HEK293 (cell line): Measurements from ENCODE around the gene EPN1.

ENCODE experiments used
- EGR2 ChIP-seq: fragments of 450-650 bp; formaldehyde crosslinking; IDR thresholded peaks from 2 replicates; pipeline ENCODE4 v1.5.1; 2016; ENCODE audit warnings: low read depth, missing biosample characterization, missing genetic modification characterization
- GFI1B ChIP-seq: fragments of 450-650 bp; formaldehyde crosslinking; IDR thresholded peaks from 2 replicates; pipeline ENCODE4 v1.5.1; 2016; ENCODE audit warnings: missing biosample characterization, missing genetic modification characterization
- PATZ1 ChIP-seq: fragments of 450-650 bp; formaldehyde crosslinking; IDR thresholded peaks from 2 replicates; pipeline ENCODE4 v1.5.1; 2016; ENCODE audit warnings: missing biosample characterization, missing genetic modification characterization
- REPIN1 ChIP-seq: fragments of 450-650 bp; formaldehyde crosslinking; IDR thresholded peaks from 2 replicates; pipeline ENCODE4 v1.5.1; 2017; ENCODE audit warnings: missing biosample characterization, missing genetic modification characterization, low read depth
- SCRT2 ChIP-seq: fragments of 450-650 bp; formaldehyde crosslinking; IDR thresholded peaks from 2 replicates; pipeline ENCODE4 v1.5.1; 2016; ENCODE audit warnings: missing biosample characterization, missing genetic modification characterization
- SETDB1 ChIP-seq: IDR thresholded peaks from one replicate; pipeline ENCODE4 v1.6.1; 2017; ENCODE audit warnings: mild to moderate bottlenecking, low read length, moderate library complexity, mixed read lengths; ENCODE audit not compliant: insufficient read length
- SP3 ChIP-seq: fragments of 450-650 bp; formaldehyde crosslinking; IDR thresholded peaks from 2 replicates; pipeline ENCODE4 v1.5.1; 2016; ENCODE audit warnings: missing biosample characterization, missing genetic modification characterization
- YY1 ChIP-seq: fragments of 450-650 bp; formaldehyde crosslinking; IDR thresholded peaks from 2 replicates; pipeline ENCODE4 v1.5.1; 2018; ENCODE audit warnings: missing biosample characterization, missing genetic modification characterization
- ZBTB17 ChIP-seq: fragments of 450-650 bp; formaldehyde crosslinking; IDR thresholded peaks from 2 replicates; pipeline ENCODE4 v1.5.1; 2016; ENCODE audit warnings: missing biosample characterization, missing genetic modification characterization
- ZBTB20 ChIP-seq: fragments of 450-650 bp; formaldehyde crosslinking; IDR thresholded peaks from 2 replicates; pipeline ENCODE4 v1.5.1; 2016; ENCODE audit warnings: missing biosample characterization, missing genetic modification characterization
- ZBTB48 ChIP-seq: fragments of 450-650 bp; formaldehyde crosslinking; IDR thresholded peaks from 2 replicates; pipeline ENCODE4 v1.5.1; 2016; ENCODE audit warnings: missing biosample characterization, missing genetic modification characterization
- ZIC2 ChIP-seq: fragments of 450-650 bp; formaldehyde crosslinking; IDR thresholded peaks from 2 replicates; pipeline ENCODE4 v1.5.1; 2016; ENCODE audit warnings: missing biosample characterization, missing genetic modification characterization
- ZNF121 ChIP-seq: fragments of 450-650 bp; formaldehyde crosslinking; IDR thresholded peaks from 2 replicates; pipeline ENCODE4 v1.5.1; 2016; ENCODE audit warnings: missing biosample characterization, missing genetic modification characterization
- ZNF157 ChIP-seq: fragments of 450-650 bp; formaldehyde crosslinking; IDR thresholded peaks from 2 replicates; pipeline ENCODE4 v1.5.1; 2016; ENCODE audit warnings: missing biosample characterization, missing genetic modification characterization
- ZNF175 ChIP-seq: fragments of 450-650 bp; formaldehyde crosslinking; IDR thresholded peaks from 2 replicates; pipeline ENCODE4 v1.5.1; 2016; ENCODE audit warnings: missing biosample characterization, missing genetic modification characterization
- ZNF19 ChIP-seq: fragments of 450-650 bp; formaldehyde crosslinking; IDR thresholded peaks from 2 replicates; pipeline ENCODE4; 2016; ENCODE audit warnings: missing biosample characterization, missing genetic modification characterization, low read depth
- ZNF214 ChIP-seq: fragments of 450-650 bp; formaldehyde crosslinking; IDR thresholded peaks from 2 replicates; pipeline ENCODE4 v1.5.1; 2017; ENCODE audit warnings: missing biosample characterization, mild to moderate bottlenecking, missing genetic modification characterization, borderline replicate concordance
- ZNF26 ChIP-seq: fragments of 450-650 bp; formaldehyde crosslinking; IDR thresholded peaks from 2 replicates; pipeline ENCODE4 v1.5.1; 2016; ENCODE audit warnings: missing biosample characterization, missing genetic modification characterization
- ZNF37A ChIP-seq: fragments of 450-650 bp; IDR thresholded peaks from 2 replicates; pipeline ENCODE4 v1.5.1; 2018; ENCODE audit warnings: missing biosample characterization, missing genetic modification characterization
- ZNF449 ChIP-seq: fragments of 450-650 bp; formaldehyde crosslinking; IDR thresholded peaks from 2 replicates; pipeline ENCODE4 v1.5.1; 2017; ENCODE audit warnings: missing biosample characterization, mild to moderate bottlenecking, missing genetic modification characterization, moderate library complexity
- ZNF473 ChIP-seq: fragments of 450-650 bp; formaldehyde crosslinking; IDR thresholded peaks from 2 replicates; pipeline ENCODE4 v1.5.1; 2017; ENCODE audit warnings: missing biosample characterization, missing genetic modification characterization
- ZNF514 ChIP-seq: fragments of 450-650 bp; formaldehyde crosslinking; IDR thresholded peaks from 2 replicates; pipeline ENCODE4 v1.5.1; 2016; ENCODE audit warnings: missing biosample characterization, missing genetic modification characterization
- ZNF548 ChIP-seq: fragments of 450-650 bp; formaldehyde crosslinking; IDR thresholded peaks from 2 replicates; pipeline ENCODE4 v1.5.1; 2016; ENCODE audit warnings: missing biosample characterization, missing genetic modification characterization
- ZNF621 ChIP-seq: fragments of 450-650 bp; formaldehyde crosslinking; IDR thresholded peaks from 2 replicates; pipeline ENCODE4 v1.5.1; 2017; ENCODE audit warnings: missing biosample characterization, missing genetic modification characterization
- ZNF670 ChIP-seq: fragments of 450-650 bp; formaldehyde crosslinking; IDR thresholded peaks from 2 replicates; pipeline ENCODE4 v1.5.1; 2016; ENCODE audit warnings: missing biosample characterization, missing genetic modification characterization, low read depth
- ZNF747 ChIP-seq: fragments of 450-650 bp; formaldehyde crosslinking; IDR thresholded peaks from 2 replicates; pipeline ENCODE4 v1.5.1; 2016; ENCODE audit warnings: missing biosample characterization, missing genetic modification characterization
- TF ChIP-seq, protein P1 (sequence below): fragments of 450-650 bp; formaldehyde crosslinking; IDR thresholded peaks from 2 replicates; pipeline ENCODE4 v1.5.1; 2016; ENCODE audit warnings: missing biosample characterization, missing genetic modification characterization
- TF ChIP-seq, protein P2 (sequence below): fragments of 450-650 bp; formaldehyde crosslinking; IDR thresholded peaks from 2 replicates; pipeline ENCODE4 v1.5.1; 2016; ENCODE audit warnings: missing biosample characterization, missing genetic modification characterization
- TF ChIP-seq, protein P3 (sequence below): fragments of 450-650 bp; formaldehyde crosslinking; IDR thresholded peaks from 2 replicates; pipeline ENCODE4 v1.5.1; 2017; ENCODE audit warnings: missing biosample characterization, missing genetic modification characterization

EPN1 gene

DNA sequence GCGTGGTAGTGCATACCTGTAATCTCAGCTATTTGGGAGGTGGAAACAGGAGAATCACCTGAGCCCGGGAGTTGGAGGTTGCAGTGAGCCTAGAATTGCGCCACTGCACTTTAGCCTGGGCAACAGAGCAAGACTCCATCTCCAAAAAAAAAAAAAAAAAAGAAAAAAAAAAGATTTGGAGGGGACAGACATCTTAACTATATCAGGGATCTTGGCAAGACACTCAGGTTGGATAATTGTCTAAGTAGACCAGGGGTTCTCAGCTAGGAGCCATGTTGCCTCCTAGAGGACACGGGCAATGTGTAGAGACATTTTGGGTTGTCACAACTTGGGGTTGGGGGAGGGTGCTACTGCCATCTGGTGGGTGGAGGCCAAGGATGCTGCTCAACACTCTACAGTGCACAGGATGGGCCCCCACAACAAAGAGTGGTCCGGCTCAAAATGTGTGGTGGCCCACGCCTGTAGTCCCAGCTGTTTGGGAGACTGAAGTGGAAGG is 36.1 kb upstream of the EPN1 start (continued):
- TF ChIP-seq ZNF121 (peak; percentile 73; the same call in 1 of the 2 replicates), ZNF548 (tag by site-specific recombination) (no peak), ZNF514 (tag by site-specific recombination) (no peak), ZNF449 (tag by site-specific recombination) (no peak), ZNF157 (tag by site-specific recombination) (no peak), REPIN1 (tag by site-specific recombination) (no peak), YY1 (peak; percentile 53; the same call in 1 of the 2 replicates), ZNF26 (tag by site-specific recombination) (no peak), SP3 (tag by site-specific recombination) (0 out of 2 replicates have a peak, but pooled peaks have one; percentile 22), PATZ1 (tag by site-specific recombination) (peak; percentile 57), ZBTB48 (tag by site-specific recombination) (peak; percentile 46; the same call in 1 of the 2 replicates), SCRT2 (no peak), ZNF37A (tag by site-specific recombination) (no peak), ZNF175 (tag by site-specific recombination) (no peak), ZNF19 (tag by site-specific recombination) (no peak), SETDB1 (no peak), ZNF473 (tag by site-specific recombination) (no peak), ZIC2 (tag by site-specific recombination) (no peak), ZNF747 (tag by site-specific recombination) (no peak), ZBTB17 (tag by site-specific recombination) (peak; percentile 38), ZNF670 (tag by site-specific recombination) (no peak), ZNF214 (tag by site-specific recombination) (no peak), ZNF621 (no peak), ZBTB20 (tag by site-specific recombination) (peak; percentile 73; the same call in 1 of the 2 replicates), GFI1B (no peak), EGR2 (tag by site-specific recombination) (peak; percentile 43; the same call in 1 of the 2 replicates)
- TF ChIP-seq, protein P1, sequence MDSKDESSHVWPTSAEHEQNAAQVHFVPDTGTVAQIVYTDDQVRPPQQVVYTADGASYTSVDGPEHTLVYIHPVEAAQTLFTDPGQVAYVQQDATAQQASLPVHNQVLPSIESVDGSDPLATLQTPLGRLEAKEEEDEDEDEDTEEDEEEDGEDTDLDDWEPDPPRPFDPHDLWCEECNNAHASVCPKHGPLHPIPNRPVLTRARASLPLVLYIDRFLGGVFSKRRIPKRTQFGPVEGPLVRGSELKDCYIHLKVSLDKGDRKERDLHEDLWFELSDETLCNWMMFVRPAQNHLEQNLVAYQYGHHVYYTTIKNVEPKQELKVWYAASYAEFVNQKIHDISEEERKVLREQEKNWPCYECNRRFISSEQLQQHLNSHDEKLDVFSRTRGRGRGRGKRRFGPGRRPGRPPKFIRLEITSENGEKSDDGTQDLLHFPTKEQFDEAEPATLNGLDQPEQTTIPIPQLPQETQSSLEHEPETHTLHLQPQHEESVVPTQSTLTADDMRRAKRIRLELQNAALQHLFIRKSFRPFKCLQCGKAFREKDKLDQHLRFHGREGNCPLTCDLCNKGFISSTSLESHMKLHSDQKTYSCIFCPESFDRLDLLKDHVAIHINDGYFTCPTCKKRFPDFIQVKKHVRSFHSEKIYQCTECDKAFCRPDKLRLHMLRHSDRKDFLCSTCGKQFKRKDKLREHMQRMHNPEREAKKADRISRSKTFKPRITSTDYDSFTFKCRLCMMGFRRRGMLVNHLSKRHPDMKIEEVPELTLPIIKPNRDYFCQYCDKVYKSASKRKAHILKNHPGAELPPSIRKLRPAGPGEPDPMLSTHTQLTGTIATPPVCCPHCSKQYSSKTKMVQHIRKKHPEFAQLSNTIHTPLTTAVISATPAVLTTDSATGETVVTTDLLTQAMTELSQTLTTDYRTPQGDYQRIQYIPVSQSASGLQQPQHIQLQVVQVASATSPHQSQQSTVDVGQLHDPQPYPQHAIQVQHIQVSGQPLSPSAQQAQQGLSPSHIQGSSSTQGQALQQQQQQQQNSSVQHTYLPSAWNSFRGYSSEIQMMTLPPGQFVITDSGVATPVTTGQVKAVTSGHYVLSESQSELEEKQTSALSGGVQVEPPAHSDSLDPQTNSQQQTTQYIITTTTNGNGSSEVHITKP (tag by site-specific recombination), result peak; percentile 99
- TF ChIP-seq, protein P2, sequence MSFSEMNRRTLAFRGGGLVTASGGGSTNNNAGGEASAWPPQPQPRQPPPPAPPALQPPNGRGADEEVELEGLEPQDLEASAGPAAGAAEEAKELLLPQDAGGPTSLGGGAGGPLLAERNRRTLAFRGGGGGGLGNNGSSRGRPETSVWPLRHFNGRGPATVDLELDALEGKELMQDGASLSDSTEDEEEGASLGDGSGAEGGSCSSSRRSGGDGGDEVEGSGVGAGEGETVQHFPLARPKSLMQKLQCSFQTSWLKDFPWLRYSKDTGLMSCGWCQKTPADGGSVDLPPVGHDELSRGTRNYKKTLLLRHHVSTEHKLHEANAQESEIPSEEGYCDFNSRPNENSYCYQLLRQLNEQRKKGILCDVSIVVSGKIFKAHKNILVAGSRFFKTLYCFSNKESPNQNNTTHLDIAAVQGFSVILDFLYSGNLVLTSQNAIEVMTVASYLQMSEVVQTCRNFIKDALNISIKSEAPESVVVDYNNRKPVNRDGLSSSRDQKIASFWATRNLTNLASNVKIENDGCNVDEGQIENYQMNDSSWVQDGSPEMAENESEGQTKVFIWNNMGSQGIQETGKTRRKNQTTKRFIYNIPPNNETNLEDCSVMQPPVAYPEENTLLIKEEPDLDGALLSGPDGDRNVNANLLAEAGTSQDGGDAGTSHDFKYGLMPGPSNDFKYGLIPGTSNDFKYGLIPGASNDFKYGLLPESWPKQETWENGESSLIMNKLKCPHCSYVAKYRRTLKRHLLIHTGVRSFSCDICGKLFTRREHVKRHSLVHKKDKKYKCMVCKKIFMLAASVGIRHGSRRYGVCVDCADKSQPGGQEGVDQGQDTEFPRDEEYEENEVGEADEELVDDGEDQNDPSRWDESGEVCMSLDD (tag by site-specific recombination), result peak; percentile 39; the same call in 1 of the 2 replicates
- TF ChIP-seq, protein P3, sequence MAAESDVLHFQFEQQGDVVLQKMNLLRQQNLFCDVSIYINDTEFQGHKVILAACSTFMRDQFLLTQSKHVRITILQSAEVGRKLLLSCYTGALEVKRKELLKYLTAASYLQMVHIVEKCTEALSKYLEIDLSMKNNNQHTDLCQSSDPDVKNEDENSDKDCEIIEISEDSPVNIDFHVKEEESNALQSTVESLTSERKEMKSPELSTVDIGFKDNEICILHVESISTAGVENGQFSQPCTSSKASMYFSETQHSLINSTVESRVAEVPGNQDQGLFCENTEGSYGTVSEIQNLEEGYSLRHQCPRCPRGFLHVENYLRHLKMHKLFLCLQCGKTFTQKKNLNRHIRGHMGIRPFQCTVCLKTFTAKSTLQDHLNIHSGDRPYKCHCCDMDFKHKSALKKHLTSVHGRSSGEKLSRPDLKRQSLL (tag by site-specific recombination), result no peak
